PFSK-1 (cell line): ENCODE results near the gene DICER1.

ENCODE experiments used
- POLR2AphosphoS5 ChIP-seq: IDR thresholded peaks from 2 replicates; pipeline ENCODE4 v1.6.1; 2012; ENCODE audit warnings: low read depth, mild to moderate bottlenecking, control low read depth, low read length, moderate library complexity
- REST ChIP-seq, 2 experiments: IDR thresholded peaks; 2 replicates each; pipeline versions ENCODE4 v1.6.1 to v1.8.0; 2011 to 2012; ENCODE audit warnings: low read depth in 2 of 2, low read length in 2 of 2, control low read depth in 1 of 2, inconsistent platforms in 1 of 2, mild to moderate bottlenecking in 1 of 2, moderate library complexity in 1 of 2; ENCODE audit not compliant: insufficient read depth in 1 of 2
- TAF1 ChIP-seq: IDR thresholded peaks from 2 replicates; pipeline ENCODE4 v1.6.1; 2012; ENCODE audit warnings: low read length, control low read depth, borderline replicate concordance; ENCODE audit not compliant: insufficient read depth

GRCh38 chr14:95197551-95197950 lies 40.2 kb upstream of the DICER1 start:
- TF ChIP-seq POLR2AphosphoS5 (no peak), TAF1 (no peak), REST (IDR thresholded peaks at IDR 0.05; ENCODE audit: insufficient read depth in 1 of 2, low read depth in 2 of 2, low read length in 2 of 2) (no peak)
